ENCODE measurements around the gene TTC7B. TPM values are rescaled to one million over a fixed set of nuclear protein-coding genes. Genes with fewer than 3 reads are reported as not detected.

The TTC7B gene
- total and polyA plus RNA-seq, 9 of the 15 experiments (the other 6 are each of a cell fraction or from before 2014, with no cell fraction given): 2.2 to 77.2 (median 36.7) TPM

DNA sequence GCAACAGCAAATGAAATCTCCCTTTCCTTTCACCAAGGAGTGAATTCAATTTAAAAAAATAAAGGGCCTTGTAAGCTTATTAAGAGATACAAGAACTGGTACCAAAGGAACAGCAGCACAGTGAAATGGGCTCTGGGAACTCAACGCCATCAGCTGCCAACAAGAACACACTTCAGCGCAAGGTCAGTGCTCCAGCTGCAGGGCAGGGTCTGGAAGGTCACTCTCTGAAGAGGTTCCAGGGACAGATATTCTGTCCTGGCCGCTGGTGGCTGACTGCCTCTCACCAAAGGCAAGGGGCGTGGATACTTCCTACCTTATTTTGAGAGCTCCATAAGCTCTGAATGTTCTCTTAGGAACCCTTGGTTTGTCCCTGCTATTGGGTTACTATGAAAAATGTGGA, 232.8 kb downstream of the TTC7B start:
- 77% methylated on average over 2 of the region's 4 CpGs for WGBS (ENCODE audit: insufficient coverage, low coverage, missing lambda C conversion rate)
- H3K9me3 ChIP-seq (replicated peaks; ENCODE audit: control insufficient read depth, insufficient read depth, low read depth, low read length): no peaks in the 10 kb centered on the region
- ATAC-seq: no peak
- FAIRE-seq: no peak
- H3K79me2 ChIP-seq (ENCODE audit: control insufficient read depth, insufficient read depth, low read length): no peaks in the 10 kb centered on the region
- no peak for DNase-seq (ENCODE audit: extremely low read depth in 1 of 4, low spot score in 3 of 4)
- peaks cover 2 to 21% of the 10 kb centered on the region in 2 experiments; a peak in 4 of 5 replicates for H3K4me1 ChIP-seq (replicated peaks in 1 of 2; ENCODE audit: control insufficient read depth in 2 of 2, insufficient read depth in 2 of 2, low read length in 2 of 2)
- no peaks in the 10 kb centered on the region for H3K27me3 ChIP-seq (ENCODE audit: control insufficient read depth in 2 of 2, insufficient read depth in 2 of 2, low read length in 2 of 2)
- ChIA-PET CTCF (ENCODE audit: low intra/inter-chr PET ratio) (no interaction called here), POLR2A (interaction anchor here (1.0 kb wide), 1 partner anchor 158 kb away, joined by 3 read pairs; no protein-coding TSS in a partner anchor)
- BruUV-seq (replicated peaks): no TSS peak
- no peak overlapping the region for H3K9ac ChIP-seq (ENCODE audit: insufficient read depth in 1 of 2, low read depth in 2 of 2, low read length in 2 of 2)
- H3K27ac ChIP-seq (ENCODE audit: extremely low read depth, low read depth, low read length): no peak overlapping the region
- in situ Hi-C loops (cut with MboI): no loop called here
- H2AFZ ChIP-seq (ENCODE audit: low read depth, low read length): no peak overlapping the region
- H3K9me1 ChIP-seq (ENCODE audit: control insufficient read depth, insufficient read depth, low read length): no peaks in the 10 kb centered on the region
- intact Hi-C loops (cut with micrococcal nuclease): no loop called here
- H3K4me3 ChIP-seq: no peak overlapping the region
- peaks cover 8% of the 10 kb centered on the region; the same call in 1 of the 3 replicates for H3K36me3 ChIP-seq (ENCODE audit: control insufficient read depth, insufficient read depth, low read length)
- H4K20me1 ChIP-seq (replicated peaks; ENCODE audit: control insufficient read depth, insufficient read depth, low read length): no peaks in the 10 kb centered on the region
- TF ChIP-seq ZNF644 (tag; IDR thresholded peaks at IDR 0.05; ENCODE audit: low read depth) (no peak), HNRNPL (IDR thresholded peaks at IDR 0.05; ENCODE audit: low read depth, low read length) (no peak), HCFC1 (IDR thresholded peaks at IDR 0.05; ENCODE audit: low read depth, low read length) (no peak), CHD4 (IDR thresholded peaks at IDR 0.05; ENCODE audit: insufficient read depth, insufficient replicate concordance, low read depth, low read length, poor library complexity, severe bottlenecking) (no peak), SREBF1 (IDR thresholded peaks at IDR 0.05; ENCODE audit: borderline replicate concordance, low read depth, low read length) (no peak), ZNF23 (CRISPR knock-in tag; IDR thresholded peaks at IDR 0.05) (no peak)
- H3K4me2 ChIP-seq (ENCODE audit: insufficient read depth, low read length): no peak overlapping the region

DNA sequence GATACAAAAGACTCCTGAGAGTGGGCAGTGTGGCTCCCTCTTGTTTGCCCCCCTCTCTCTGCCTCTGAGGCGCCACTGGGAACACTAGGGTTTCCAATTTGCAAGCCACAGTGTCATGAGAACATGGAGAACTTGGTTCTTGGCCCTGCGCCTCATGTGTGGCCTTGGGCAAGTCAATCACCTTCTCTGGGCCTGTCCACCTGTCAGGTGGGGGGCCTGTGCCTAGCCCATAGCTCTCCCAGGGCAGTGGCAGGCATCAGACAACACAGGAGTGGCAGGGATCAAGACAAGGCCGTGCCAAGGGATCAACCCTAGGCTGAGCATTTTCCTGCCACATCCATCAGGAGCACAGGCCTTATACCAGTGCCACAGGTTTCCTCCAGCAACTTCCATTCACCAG, 234.1 kb downstream of the TTC7B start:
- in situ Hi-C loops (cut with MboI): no loop called here
- no peaks in the 10 kb centered on the region for H3K9me3 ChIP-seq (replicated peaks; ENCODE audit: control insufficient read depth, insufficient read depth, low read depth, low read length)
- no peak overlapping the region for H2AFZ ChIP-seq (ENCODE audit: low read depth, low read length)
- TF ChIP-seq KLF13 (tag; IDR thresholded peaks at IDR 0.05; ENCODE audit: borderline replicate concordance, low read depth) (no peak), GATAD2A (IDR thresholded peaks at IDR 0.05) (no peak), ESRRA (IDR thresholded peaks at IDR 0.05; ENCODE audit: borderline replicate concordance, low read depth) (no peak)
- intact Hi-C loops (cut with micrococcal nuclease): no loop called here
- no peak overlapping the region for H3K9ac ChIP-seq (ENCODE audit: insufficient read depth in 1 of 2, low read depth in 2 of 2, low read length in 2 of 2)
- DNase-seq (ENCODE audit: extremely low read depth in 1 of 4, low spot score in 3 of 4) (no peak), FAIRE-seq (no peak), ATAC-seq (no peak)
- 95% methylated on average over 3 of the region's 3 CpGs for WGBS (ENCODE audit: insufficient coverage, low coverage, missing lambda C conversion rate)
- H3K4me3 ChIP-seq: no peak overlapping the region
- no peak overlapping the region for H3K27ac ChIP-seq (ENCODE audit: extremely low read depth, low read depth, low read length)
- H3K4me1 ChIP-seq (replicated peaks in 1 of 2; ENCODE audit: control insufficient read depth in 2 of 2, insufficient read depth in 2 of 2, low read length in 2 of 2): peaks cover 3 to 33% of the 10 kb centered on the region in 2 experiments; a peak in 4 of 5 replicates
- peaks cover 8% of the 10 kb centered on the region; the same call in 1 of the 3 replicates for H3K36me3 ChIP-seq (ENCODE audit: control insufficient read depth, insufficient read depth, low read length)
- H3K27me3 ChIP-seq (ENCODE audit: control insufficient read depth in 2 of 2, insufficient read depth in 2 of 2, low read length in 2 of 2): no peaks in the 10 kb centered on the region
- no TSS peak for BruUV-seq (replicated peaks)
- POLR2A ChIA-PET: no interaction called here
- no peak overlapping the region for H3K4me2 ChIP-seq (ENCODE audit: insufficient read depth, low read length)
- no peaks in the 10 kb centered on the region; the same call in 1 of the 2 replicates for H4K20me1 ChIP-seq (replicated peaks; ENCODE audit: control insufficient read depth, insufficient read depth, low read length)
- CTCF ChIA-PET (ENCODE audit: low intra/inter-chr PET ratio): no interaction called here
- no peaks in the 10 kb centered on the region for H3K9me1 ChIP-seq (ENCODE audit: control insufficient read depth, insufficient read depth, low read length)
- no peaks in the 10 kb centered on the region for H3K79me2 ChIP-seq (ENCODE audit: control insufficient read depth, insufficient read depth, low read length)

All from K562 (cell line).